ENCODE results near the gene FAM219B. TPM values are rescaled to one million over a fixed set of nuclear protein-coding genes. Genes with fewer than 3 reads are reported as not detected.
"Not testable (repeated sequence)": the region's sequence is repeated elsewhere in the genome, so short reads cannot be mapped to it uniquely, and the experiment has no call there.

FAM219B gene
- polyA plus RNA-seq, 1 experiment = 38.2 TPM

- no peak for TF ChIP-seq CTCF (IDR thresholded peaks at IDR 0.05; ENCODE audit: low read depth, low read length)
- Histone ChIP-seq H3K27ac (ENCODE audit: low read depth, low read length) (no peak overlapping the region), H3K4me3 (ENCODE audit: low read depth, low read length) (no peak overlapping the region), H3K9me3 (ENCODE audit: control insufficient read depth, insufficient read depth, low read length) (no peaks in the 10 kb centered on the region), H3K27me3 (ENCODE audit: control insufficient read depth, insufficient read depth, low read length) (no peaks in the 10 kb centered on the region)
- CTCF ChIA-PET = interaction anchor here (1.8 kb wide), 1 partner anchor 16 kb away, joined by 7 read pairs; no protein-coding TSS in a partner anchor
- DNase-seq (ENCODE audit: low read depth, low spot score) = no peak
- POLR2A ChIA-PET = no interaction called here
These were observed 11.0 kb upstream of the FAM219B start for GRCh38 chr15:74917676-74918075.

GRCh38 chr15:74913799-74914198, 7.1 kb upstream of the FAM219B start:
- DNase-seq (ENCODE audit: low read depth, low spot score); H3K4me3 ChIP-seq (ENCODE audit: low read depth, low read length); H3K27me3 ChIP-seq (ENCODE audit: control insufficient read depth, insufficient read depth, low read length); H3K27ac ChIP-seq (ENCODE audit: low read depth, low read length); H3K9me3 ChIP-seq (ENCODE audit: control insufficient read depth, insufficient read depth, low read length); POLR2A ChIA-PET: not testable (repeated sequence)
- CTCF ChIA-PET = interaction anchor here (4.7 kb wide), 1 partner anchor 13 kb away, joined by 47 read pairs; no protein-coding TSS in a partner anchor

- POLR2A ChIA-PET = no interaction called here
- H3K27me3 ChIP-seq (ENCODE audit: control insufficient read depth, insufficient read depth, low read length) = no peaks in the 10 kb centered on the region
- TF ChIP-seq CTCF (IDR thresholded peaks at IDR 0.05; ENCODE audit: low read depth, low read length) = no peak
- no peak overlapping the region for H3K27ac ChIP-seq (ENCODE audit: low read depth, low read length)
- CTCF ChIA-PET = interaction anchor here (4.7 kb wide), 1 partner anchor 12 kb away, joined by 47 read pairs; no protein-coding TSS in a partner anchor
- H3K9me3 ChIP-seq (ENCODE audit: control insufficient read depth, insufficient read depth, low read length) = no peaks in the 10 kb centered on the region
- DNase-seq (ENCODE audit: low read depth, low spot score) = no peak
- H3K4me3 ChIP-seq (ENCODE audit: low read depth, low read length) = no peak overlapping the region
These were observed 6.4 kb upstream of the FAM219B start for GRCh38 chr15:74913041-74913440.

GRCh38 chr15:74908635-74909034, 2.0 kb upstream of the FAM219B start:
- no peak overlapping the region for H3K4me3 ChIP-seq (ENCODE audit: low read depth, low read length)
- H3K27me3 ChIP-seq (ENCODE audit: control insufficient read depth, insufficient read depth, low read length) = no peaks in the 10 kb centered on the region
- CTCF ChIA-PET = no interaction called here
- TF ChIP-seq CTCF (IDR thresholded peaks at IDR 0.05; ENCODE audit: low read depth, low read length) = no peak
- H3K27ac ChIP-seq (ENCODE audit: low read depth, low read length) = no peak overlapping the region
- DNase-seq (ENCODE audit: low read depth, low spot score) = no peak
- no peaks in the 10 kb centered on the region; the same call in 1 of the 2 replicates for H3K9me3 ChIP-seq (ENCODE audit: control insufficient read depth, insufficient read depth, low read length)
- POLR2A ChIA-PET = no interaction called here

GRCh38 chr15:74907163-74907870, 666 bp upstream of the FAM219B start:
- ChIA-PET POLR2A (interaction anchor here (0.8 to 1.4 kb wide), 4 partner anchors 9 to 31 kb away, joined by 3 to 7 read pairs (median 5); partner anchors contain the start of genes COX5A and MPI), CTCF (interaction anchor here (2.5 kb wide), 1 partner anchor 43 kb away, joined by 10 read pairs; no protein-coding TSS in a partner anchor)
- Histone ChIP-seq H3K27me3 (ENCODE audit: control insufficient read depth, insufficient read depth, low read length) (no peaks in the 10 kb centered on the region), H3K9me3 (ENCODE audit: control insufficient read depth, insufficient read depth, low read length) (no peaks in the 10 kb centered on the region; the same call in 1 of the 2 replicates), H3K4me3 (ENCODE audit: low read depth, low read length) (peak overlapping the region; percentile 81), H3K27ac (ENCODE audit: low read depth, low read length) (peak overlapping the region; percentile 31)
- no peak for DNase-seq (ENCODE audit: low read depth, low spot score)
- TF ChIP-seq CTCF (IDR thresholded peaks at IDR 0.05; ENCODE audit: low read depth, low read length) = no peak

Measured in AG04450 (cell line).